IMR-90 (cell line): ENCODE results near the gene CYP27C1. TPM values are rescaled to one million over a fixed set of nuclear protein-coding genes. Genes with fewer than 3 reads are reported as not detected.
A peak's percentile ranks its signal among the peaks of the same experiment; 100 is the strongest.

Experiments used
- ATAC-seq: fragments of 200-7000 bp; cut with Tn5 transposase; 2 replicates; pipeline ENCODE4 v1.9.1; 2020; ENCODE audit warnings: low read depth, mild to moderate bottlenecking, moderate library complexity
- BruUV-seq: library from RNA; stranded (reverse); fragments of 400-500 nt; replicated peaks from 2 replicates; lab custom pipeline; 2021; lab: Mats Ljungman, UMichigan
- CTCF ChIA-PET: fragments of 300-600 bp; formaldehyde crosslinking; extraction: SDS; loops from one replicate; lab custom pipeline; 2021; ENCODE audit warnings: antibody characterized with exemption; lab: Yijun Ruan, JAX
- POLR2A ChIA-PET: fragments of 300-600 bp; sonication (Branson Sonifier 250); formaldehyde crosslinking; loops from one replicate; lab custom pipeline; 2022; ENCODE audit warnings: antibody characterized with exemption; ENCODE audit not compliant: unreplicated experiment; lab: Charles Lee
- DNase-seq: peaks from one replicate; pipeline ENCODE4 v3.0.0; 2013
- H2AFZ ChIP-seq: replicated peaks from 2 replicates; pipeline ENCODE3; 2013; ENCODE audit warnings: low read length, mild to moderate bottlenecking; ENCODE audit not compliant: poor library complexity
- H2AK5ac ChIP-seq: 2 replicates; pipeline ENCODE4 v1.6.1; 2013; ENCODE audit warnings: low read depth, low read length, inconsistent platforms
- H2AK9ac ChIP-seq: replicated peaks from 2 replicates; pipeline ENCODE3; 2013; ENCODE audit warnings: mild to moderate bottlenecking, low read depth, low read length, moderate library complexity; ENCODE audit not compliant: poor library complexity
- H2BK120ac ChIP-seq: 2 replicates; pipeline ENCODE4 v1.6.1; 2013; ENCODE audit warnings: low read depth, low read length, inconsistent platforms
- H2BK15ac ChIP-seq: 3 replicates; pipeline ENCODE4 v1.6.1; 2013; ENCODE audit warnings: low read depth, low read length, inconsistent platforms
- H2BK20ac ChIP-seq: 2 replicates; pipeline ENCODE4 v1.6.1; 2013; ENCODE audit warnings: low read depth, mild to moderate bottlenecking, inconsistent platforms, low read length, moderate library complexity
- H2BK5ac ChIP-seq: 2 replicates; pipeline ENCODE4 v1.6.1; 2013; ENCODE audit warnings: mild to moderate bottlenecking, low read depth, low read length, inconsistent platforms; ENCODE audit not compliant: poor library complexity, severe bottlenecking
- H3K14ac ChIP-seq: replicated peaks from 2 replicates; pipeline ENCODE4 v1.6.1; 2013; ENCODE audit warnings: low read depth, low read length, inconsistent platforms
- H3K18ac ChIP-seq: 2 replicates; pipeline ENCODE4 v1.6.1; 2013; ENCODE audit warnings: low read depth, low read length, control low read depth
- H3K23ac ChIP-seq: 2 replicates; pipeline ENCODE4 v1.6.1; 2013; ENCODE audit warnings: low read depth, low read length, inconsistent platforms
- H3K27ac ChIP-seq: 2 replicates; pipeline ENCODE4 v1.5.1; 2013; ENCODE audit warnings: mild to moderate bottlenecking, control low read depth, low read length; ENCODE audit not compliant: insufficient read depth
- H3K27me3 ChIP-seq: 2 replicates; pipeline ENCODE4 v1.6.1; 2013; ENCODE audit warnings: low read length; ENCODE audit not compliant: control insufficient read depth, insufficient read depth
- H3K36me3 ChIP-seq: 2 replicates; pipeline ENCODE4 v1.6.1; 2013; ENCODE audit warnings: low read length, mixed read lengths; ENCODE audit not compliant: control insufficient read depth, insufficient read depth
- H3K4ac ChIP-seq: 2 replicates; pipeline ENCODE4 v1.6.1; 2013; ENCODE audit warnings: low read depth, low read length, inconsistent platforms
- H3K4me1 ChIP-seq: 2 replicates; pipeline ENCODE4 v1.6.1; 2013; ENCODE audit warnings: low read length, mixed read lengths; ENCODE audit not compliant: control insufficient read depth, insufficient read depth
- H3K4me2 ChIP-seq: 2 replicates; pipeline ENCODE4 v1.6.1; 2013; ENCODE audit warnings: low read depth, mild to moderate bottlenecking, control low read depth, low read length, moderate library complexity
- H3K4me3 ChIP-seq: 2 replicates; pipeline ENCODE4 v1.5.1; 2013; ENCODE audit warnings: low read depth, mild to moderate bottlenecking, control low read depth, low read length, moderate library complexity; ENCODE audit not compliant: insufficient read depth
- H3K56ac ChIP-seq: 2 replicates; pipeline ENCODE4 v1.6.1; 2013; ENCODE audit warnings: low read length, inconsistent platforms; ENCODE audit not compliant: insufficient read depth; ENCODE audit errors: extremely low read depth
- H3K79me1 ChIP-seq, 2 experiments: 2 replicates each; pipeline ENCODE4 v1.6.1; 2013; ENCODE audit warnings: low read length in 2 of 2, inconsistent platforms in 1 of 2, low read depth in 1 of 2
- H3K9ac ChIP-seq: 2 replicates; pipeline ENCODE4 v1.6.1; 2013; ENCODE audit warnings: low read depth, low read length, control low read depth
- H3K9me1 ChIP-seq: 2 replicates; pipeline ENCODE4 v1.6.1; 2013; ENCODE audit warnings: low read length, inconsistent platforms; ENCODE audit not compliant: insufficient read depth
- H3K9me3 ChIP-seq: 2 replicates; pipeline ENCODE4 v1.6.1; 2013; ENCODE audit warnings: low read length; ENCODE audit not compliant: control insufficient read depth, insufficient read depth
- H4K20me1 ChIP-seq: 2 replicates; pipeline ENCODE4 v1.6.1; 2013; ENCODE audit warnings: low read length, inconsistent platforms; ENCODE audit not compliant: insufficient read depth
- H4K5ac ChIP-seq: 2 replicates; pipeline ENCODE4 v1.6.1; 2013; ENCODE audit warnings: mild to moderate bottlenecking, low read depth, low read length, control low read depth
- H4K8ac ChIP-seq, 2 experiments: 2 replicates each; pipeline ENCODE4 v1.6.1; 2013; ENCODE audit warnings: low read depth in 2 of 2, low read length in 2 of 2, control low read depth in 1 of 2, inconsistent platforms in 1 of 2
- H4K91ac ChIP-seq: 2 replicates; pipeline ENCODE4 v1.6.1; 2013; ENCODE audit warnings: low read depth, low read length, inconsistent platforms; ENCODE audit not compliant: insufficient read depth
- CTCF ChIP-seq: conservative IDR thresholded peaks from 2 replicates; pipeline ENCODE4 v1.5.1; 2012; ENCODE audit warnings: mild to moderate bottlenecking, low read depth, low read length, improper control_type of control experiment
- RAD21 ChIP-seq: IDR thresholded peaks from 2 replicates; pipeline ENCODE4 v1.6.1; 2012; ENCODE audit warnings: low read length, improper control_type of control experiment
- RFX5 ChIP-seq: IDR thresholded peaks from 2 replicates; pipeline ENCODE4 v1.8.0; 2012; ENCODE audit warnings: low read depth, mild to moderate bottlenecking, low read length, moderate library complexity
- SMC3 ChIP-seq: fragments of 150-350 bp; IDR thresholded peaks from 2 replicates; pipeline ENCODE4 v1.6.1; 2016; ENCODE audit warnings: low read depth, mild to moderate bottlenecking, antibody characterized with exemption, low read length, moderate library complexity
- WGBS, 2 experiments: methylation state at CpG; one replicate each; pipeline versions ENCODE4 v1.1.5 to v1.1.7; 2013; ENCODE audit warnings: missing lambda C conversion rate in 2 of 2; ENCODE audit not compliant: insufficient read length in 1 of 2; ENCODE audit errors: extremely low coverage in 2 of 2; 5-methylcytosine and 5-hydroxymethylcytosine counted together
- dilution Hi-C: fragments of 300-500 bp; cut with HindIII; formaldehyde crosslinking; loops from one replicate; pipeline ENCODE4 v1.14.3; 2018; ENCODE audit warnings: low sequenced_read_pairs; ENCODE audit not compliant: unreplicated experiment
- in situ Hi-C: fragments of 300-500 bp; cut with MboI; formaldehyde crosslinking; loops from 3 replicates; pipeline ENCODE4 v1.14.3; 2019; ENCODE audit warnings: low sequenced_read_pairs, inconsistent platforms, mixed read lengths
- intact Hi-C: fragments of 100-400 bp; cut with micrococcal nuclease; formaldehyde crosslinking; loops from 2 replicates; pipeline ENCODE4 v1.10.0; 2022
- polyA plus RNA-seq, 3 experiments: library from polyadenylated mRNA; depleted of rRNA; stranded (reverse); fragments of >200 nt; gene quantifications; 2 replicates each; pipeline ENCODE4 v1.2.3, GENCODE V29; 2012; ENCODE audit warnings: low replicate concordance in 1 of 3
- total RNA-seq: library from RNA; depleted of rRNA; stranded (reverse); fragments of >200 nt; gene quantifications from 2 replicates; pipeline ENCODE4 v1.2.3, GENCODE V29; 2012

Gene CYP27C1
- total and polyA plus RNA-seq, 2 of the 4 experiments (the other 2 are of a cell fraction) = not detected

- no peak overlapping the region for H3K9ac ChIP-seq
- no peak overlapping the region for H3K14ac ChIP-seq
- no peak overlapping the region for H3K18ac ChIP-seq
- H3K4me2 ChIP-seq = no peak overlapping the region
- H2BK20ac ChIP-seq = no peak overlapping the region
- peak; percentile 33; the same call in 1 of the 2 replicates for ATAC-seq
- no peak overlapping the region for H4K8ac ChIP-seq
- peak overlapping the region; percentile 10; the same call in 1 of the 2 replicates for H2AK5ac ChIP-seq
- H3K4me3 ChIP-seq = no peak overlapping the region
- POLR2A ChIA-PET = no interaction called here
- H2BK120ac ChIP-seq = no peak overlapping the region
- H3K9me3 ChIP-seq = no peaks in the 10 kb centered on the region
- TF ChIP-seq RAD21 (peak; percentile 65), RFX5 (no peak), CTCF (peak; percentile 39), SMC3 (peak; percentile 44; the same call in 1 of the 2 replicates)
- no peak overlapping the region for H3K27ac ChIP-seq
- no peak overlapping the region for H3K4ac ChIP-seq
- H2BK15ac ChIP-seq = 0 out of 3 replicates have a peak overlapping the region, but pooled peaks have one; percentile 10
- H3K56ac ChIP-seq = no peak overlapping the region
- no peak overlapping the region for H2BK5ac ChIP-seq
- H4K91ac ChIP-seq = peak overlapping the region; percentile 20; the same call in 1 of the 2 replicates
- no peaks in the 10 kb centered on the region for H3K36me3 ChIP-seq
- peaks cover 20% of the 10 kb centered on the region for H3K4me1 ChIP-seq
- H3K79me1 ChIP-seq = no peaks in the 10 kb centered on the region
- no CpG with 5 or more reads among the region's 6 CpGs for WGBS, 2 experiments
- no peak overlapping the region for H3K23ac ChIP-seq
- DNase-seq = peak; percentile 56
- BruUV-seq = no TSS peak
- no peaks in the 10 kb centered on the region for H3K27me3 ChIP-seq
- no peaks in the 10 kb centered on the region for H4K20me1 ChIP-seq
- peak overlapping the region; percentile 83 for H2AK9ac ChIP-seq
- peaks cover 11% of the 10 kb centered on the region; the same call in 1 of the 2 replicates for H3K9me1 ChIP-seq
- CTCF ChIA-PET = interaction anchor here (1.4 kb wide), 1 partner anchor 19 kb away, joined by 7 read pairs; no protein-coding TSS in a partner anchor
- in situ Hi-C loops (loop anchor here (10.0 kb wide), 1 partner anchor 109 kb away; no protein-coding TSS in a partner anchor), dilution Hi-C loops (no loop called here), intact Hi-C loops (loop anchor here (1.0 to 2.0 kb wide), 2 partner anchors 67 to 106 kb away; partner anchors contain the start of gene BIN1)
- no peak overlapping the region for H4K5ac ChIP-seq
- H2AFZ ChIP-seq = no peak overlapping the region
Measured at GRCh38 chr2:127174136-127174535, 46.0 kb downstream of the CYP27C1 start.
